ENCODE results near the gene FAT1.

FAT1 gene

DNA sequence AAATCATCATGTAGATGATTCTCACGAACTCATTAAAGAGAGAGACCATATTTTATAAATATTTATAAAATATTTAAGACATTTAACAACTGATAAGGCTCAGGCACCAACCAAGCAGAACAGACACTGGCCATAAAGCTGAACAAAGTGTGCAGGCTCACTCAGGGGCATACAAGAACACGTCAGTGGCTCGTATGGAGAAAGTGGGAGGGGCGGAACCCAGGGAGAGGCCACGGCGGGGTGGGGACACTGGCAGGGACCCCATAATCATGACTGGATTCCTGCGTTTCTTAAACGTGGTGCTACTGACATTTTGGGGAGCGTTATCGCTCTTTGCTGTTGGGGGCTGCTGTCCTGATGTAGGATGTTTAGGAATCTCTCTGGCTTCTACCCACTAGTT is 31.3 kb upstream of the FAT1 start:
- POLR2A ChIA-PET = no interaction called here
- no peak for DNase-seq
- H3K36me3 ChIP-seq (ENCODE audit: control insufficient read depth in 4 of 4, insufficient read depth in 4 of 4, low read length in 3 of 4) = no peaks in the 10 kb centered on the region
- no peak overlapping the region for H3K27ac ChIP-seq (ENCODE audit: insufficient read depth in 1 of 2, low read depth in 1 of 2, low read length in 2 of 2, poor library complexity in 1 of 2, severe bottlenecking in 2 of 2)
- CTCF ChIA-PET = no interaction called here
- no peaks in the 10 kb centered on the region for H3K27me3 ChIP-seq (replicated peaks in 2 of 5; ENCODE audit: control insufficient read depth in 4 of 5, insufficient read depth in 5 of 5, low read length in 4 of 5)
- no peak overlapping the region for H3K4me3 ChIP-seq (ENCODE audit: control insufficient read depth in 1 of 7, extremely low read depth in 1 of 7, insufficient read depth in 4 of 7, low read depth in 2 of 7, low read length in 6 of 7)
- WGBS (ENCODE audit: insufficient coverage) = 86% methylated on average over 6 of the region's 10 CpGs
- no peaks in the 10 kb centered on the region for H3K9me3 ChIP-seq (ENCODE audit: control extremely low read depth in 1 of 5, control insufficient read depth in 4 of 5, insufficient read depth in 2 of 5, low read depth in 1 of 5, low read length in 4 of 5)
- H3K4me1 ChIP-seq (ENCODE audit: control extremely low read depth in 1 of 4, control insufficient read depth in 4 of 4, insufficient read depth in 4 of 4, low read length in 3 of 4) = no peaks in the 10 kb centered on the region

- ChIA-PET POLR2A (no interaction called here), CTCF (no interaction called here)
- Histone ChIP-seq H3K4me1 (ENCODE audit: control extremely low read depth in 1 of 4, control insufficient read depth in 4 of 4, insufficient read depth in 4 of 4, low read length in 3 of 4) (no peaks in the 10 kb centered on the region), H3K27me3 (replicated peaks in 2 of 5; ENCODE audit: control insufficient read depth in 4 of 5, insufficient read depth in 5 of 5, low read length in 4 of 5) (no peaks in the 10 kb centered on the region), H3K27ac (ENCODE audit: insufficient read depth in 1 of 2, low read depth in 1 of 2, low read length in 2 of 2, poor library complexity in 1 of 2, severe bottlenecking in 2 of 2) (no peak overlapping the region), H3K36me3 (ENCODE audit: control insufficient read depth in 4 of 4, insufficient read depth in 4 of 4, low read length in 3 of 4) (no peaks in the 10 kb centered on the region), H3K9me3 (ENCODE audit: control extremely low read depth in 1 of 5, control insufficient read depth in 4 of 5, insufficient read depth in 2 of 5, low read depth in 1 of 5, low read length in 4 of 5) (no peaks in the 10 kb centered on the region), H3K4me3 (ENCODE audit: control insufficient read depth in 1 of 7, extremely low read depth in 1 of 7, insufficient read depth in 4 of 7, low read depth in 2 of 7, low read length in 6 of 7) (no peak overlapping the region)
- 88% methylated on average over 5 of the region's 6 CpGs for WGBS (ENCODE audit: insufficient coverage)
- DNase-seq = no peak
These were observed 28.7 kb upstream of the FAT1 start for GRCh38 chr4:186752325-186752724.

DNA sequence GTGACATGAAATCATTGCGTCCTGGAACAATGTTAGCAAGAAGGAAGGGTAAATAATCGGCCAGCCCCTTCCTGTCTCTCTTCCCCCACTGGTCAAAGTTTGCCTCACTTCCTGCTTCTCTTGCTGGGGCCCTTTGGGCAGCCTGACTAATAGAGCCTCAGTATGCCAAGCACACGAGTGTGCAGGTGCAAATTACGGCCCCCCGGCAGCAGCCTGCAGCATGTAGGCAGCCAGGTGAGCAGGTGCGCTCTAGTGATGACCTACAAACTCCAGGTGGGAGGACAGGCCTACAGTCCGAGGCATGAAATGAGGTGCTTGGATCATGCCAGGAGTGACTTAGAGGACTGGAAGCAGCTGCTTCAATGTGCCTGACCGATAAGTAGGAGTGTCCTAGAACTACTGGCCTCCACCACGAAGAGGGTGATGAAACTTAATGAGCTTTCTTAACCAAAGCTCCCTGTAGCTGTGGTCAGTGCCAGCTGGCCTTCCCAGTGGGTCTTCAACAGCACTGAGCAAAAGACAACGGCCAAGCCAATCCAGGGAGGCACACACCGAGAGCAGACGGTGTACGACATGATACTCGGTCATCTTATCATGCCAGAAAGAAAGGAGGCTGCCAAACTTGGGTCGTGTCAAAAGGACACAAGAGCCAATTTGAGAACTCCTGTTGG is 26.1 kb upstream of the FAT1 start:
- H3K36me3 ChIP-seq (ENCODE audit: control insufficient read depth in 4 of 4, insufficient read depth in 4 of 4, low read length in 3 of 4) = no peaks in the 10 kb centered on the region
- ChIA-PET CTCF (no interaction called here), POLR2A (no interaction called here)
- H3K27me3 ChIP-seq (replicated peaks in 2 of 5; ENCODE audit: control insufficient read depth in 4 of 5, insufficient read depth in 5 of 5, low read length in 4 of 5) = no peaks in the 10 kb centered on the region
- no peak overlapping the region for H3K27ac ChIP-seq (ENCODE audit: insufficient read depth in 1 of 2, low read depth in 1 of 2, low read length in 2 of 2, poor library complexity in 1 of 2, severe bottlenecking in 2 of 2)
- DNase-seq = no peak
- H3K9me3 ChIP-seq (ENCODE audit: control extremely low read depth in 1 of 5, control insufficient read depth in 4 of 5, insufficient read depth in 2 of 5, low read depth in 1 of 5, low read length in 4 of 5) = no peaks in the 10 kb centered on the region
- H3K4me3 ChIP-seq (ENCODE audit: control insufficient read depth in 1 of 7, extremely low read depth in 1 of 7, insufficient read depth in 4 of 7, low read depth in 2 of 7, low read length in 6 of 7) = no peak overlapping the region
- 90% methylated on average over 13 of the region's 15 CpGs for WGBS (ENCODE audit: insufficient coverage)
- no peaks in the 10 kb centered on the region for H3K4me1 ChIP-seq (ENCODE audit: control extremely low read depth in 1 of 4, control insufficient read depth in 4 of 4, insufficient read depth in 4 of 4, low read length in 3 of 4)

DNA sequence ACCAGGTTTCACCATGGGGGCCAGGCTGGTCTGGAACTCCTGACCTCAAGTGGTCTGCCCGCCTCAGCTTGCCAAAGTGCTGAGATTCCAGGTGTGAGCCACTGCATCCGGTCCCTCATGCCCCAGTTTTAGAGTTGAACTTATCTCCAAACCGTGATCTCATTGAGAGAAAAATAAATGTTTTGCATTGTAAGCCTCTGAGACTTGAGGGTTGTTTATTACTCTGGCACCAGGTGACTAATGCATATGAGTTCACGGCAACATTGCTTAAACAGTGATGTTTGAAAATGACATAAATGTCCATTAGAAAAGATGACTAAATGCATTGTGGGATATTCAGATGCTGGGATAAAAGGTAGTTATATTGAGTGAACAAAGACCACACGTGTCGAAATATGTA is 22.9 kb upstream of the FAT1 start:
- no peak overlapping the region for H3K27ac ChIP-seq (ENCODE audit: insufficient read depth in 1 of 2, low read depth in 1 of 2, low read length in 2 of 2, poor library complexity in 1 of 2, severe bottlenecking in 2 of 2)
- H3K4me3 ChIP-seq (ENCODE audit: control insufficient read depth in 1 of 7, extremely low read depth in 1 of 7, insufficient read depth in 4 of 7, low read depth in 2 of 7, low read length in 6 of 7) = no peak overlapping the region
- no peaks in the 10 kb centered on the region for H3K36me3 ChIP-seq (ENCODE audit: control insufficient read depth in 4 of 4, insufficient read depth in 4 of 4, low read length in 3 of 4)
- ChIA-PET CTCF (no interaction called here), POLR2A (no interaction called here)
- 99% methylated on average over 4 of the region's 6 CpGs for WGBS (ENCODE audit: insufficient coverage)
- H3K9me3 ChIP-seq (ENCODE audit: control extremely low read depth in 1 of 5, control insufficient read depth in 4 of 5, insufficient read depth in 2 of 5, low read depth in 1 of 5, low read length in 4 of 5) = no peaks in the 10 kb centered on the region
- no peak for DNase-seq
- no peaks in the 10 kb centered on the region for H3K27me3 ChIP-seq (replicated peaks in 2 of 5; ENCODE audit: control insufficient read depth in 4 of 5, insufficient read depth in 5 of 5, low read length in 4 of 5)
- H3K4me1 ChIP-seq (ENCODE audit: control extremely low read depth in 1 of 4, control insufficient read depth in 4 of 4, insufficient read depth in 4 of 4, low read length in 3 of 4) = no peaks in the 10 kb centered on the region

DNA sequence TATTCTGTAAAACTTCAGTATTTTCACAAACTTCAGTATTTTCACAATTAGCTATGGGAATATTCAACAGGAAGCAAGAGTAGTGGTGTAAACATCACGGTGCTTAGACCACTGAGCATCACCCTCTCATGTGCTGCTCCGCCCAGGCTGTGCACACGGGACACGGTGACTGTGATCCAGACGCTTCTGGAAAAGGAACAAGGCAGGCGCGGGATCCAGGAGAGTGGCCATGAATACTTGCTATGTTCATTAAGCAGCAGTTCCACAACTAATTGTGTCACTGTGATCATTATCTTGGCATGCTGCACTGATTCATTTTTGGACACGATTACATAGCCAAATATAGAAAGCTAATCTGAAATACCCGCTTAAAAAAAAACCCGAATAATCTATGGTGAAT is 19.6 kb upstream of the FAT1 start:
- CTCF ChIA-PET = interaction anchor here (1.3 kb wide), 1 partner anchor 13 kb away, joined by 4 read pairs; no protein-coding TSS in a partner anchor
- Histone ChIP-seq H3K9me3 (ENCODE audit: control extremely low read depth in 1 of 5, control insufficient read depth in 4 of 5, insufficient read depth in 2 of 5, low read depth in 1 of 5, low read length in 4 of 5) (no peaks in the 10 kb centered on the region), H3K4me1 (ENCODE audit: control extremely low read depth in 1 of 4, control insufficient read depth in 4 of 4, insufficient read depth in 4 of 4, low read length in 3 of 4) (no peaks in the 10 kb centered on the region), H3K36me3 (ENCODE audit: control insufficient read depth in 4 of 4, insufficient read depth in 4 of 4, low read length in 3 of 4) (no peaks in the 10 kb centered on the region), H3K4me3 (ENCODE audit: control insufficient read depth in 1 of 7, extremely low read depth in 1 of 7, insufficient read depth in 4 of 7, low read depth in 2 of 7, low read length in 6 of 7) (no peak overlapping the region), H3K27ac (ENCODE audit: insufficient read depth in 1 of 2, low read depth in 1 of 2, low read length in 2 of 2, poor library complexity in 1 of 2, severe bottlenecking in 2 of 2) (no peak overlapping the region), H3K27me3 (replicated peaks in 2 of 5; ENCODE audit: control insufficient read depth in 4 of 5, insufficient read depth in 5 of 5, low read length in 4 of 5) (no peaks in the 10 kb centered on the region)
- POLR2A ChIA-PET = no interaction called here
- 90% methylated on average over 7 of the region's 10 CpGs for WGBS (ENCODE audit: insufficient coverage)
- no peak for DNase-seq

DNA sequence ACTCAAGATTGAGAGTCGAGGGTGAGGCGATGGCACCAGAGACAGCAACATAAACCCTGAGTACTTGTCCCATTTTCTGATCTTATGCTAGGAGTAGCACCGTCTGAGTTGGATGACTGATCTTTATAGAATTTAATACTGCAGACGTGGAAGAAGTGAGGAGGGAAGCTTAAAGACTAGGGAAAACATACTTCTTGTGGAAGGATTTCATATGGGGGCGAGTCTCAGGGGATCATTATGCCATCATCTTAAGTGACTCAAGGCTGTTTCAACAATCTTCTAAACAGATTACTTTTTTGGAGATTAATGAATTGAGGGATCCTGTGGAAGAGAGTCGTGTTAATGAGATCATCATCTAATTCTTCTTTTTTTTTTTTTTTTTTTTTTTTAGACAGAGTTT is 17.2 kb upstream of the FAT1 start:
- POLR2A ChIA-PET = no interaction called here
- WGBS (ENCODE audit: insufficient coverage) = 92% methylated on average over 4 of the region's 6 CpGs
- CTCF ChIA-PET = no interaction called here

DNA sequence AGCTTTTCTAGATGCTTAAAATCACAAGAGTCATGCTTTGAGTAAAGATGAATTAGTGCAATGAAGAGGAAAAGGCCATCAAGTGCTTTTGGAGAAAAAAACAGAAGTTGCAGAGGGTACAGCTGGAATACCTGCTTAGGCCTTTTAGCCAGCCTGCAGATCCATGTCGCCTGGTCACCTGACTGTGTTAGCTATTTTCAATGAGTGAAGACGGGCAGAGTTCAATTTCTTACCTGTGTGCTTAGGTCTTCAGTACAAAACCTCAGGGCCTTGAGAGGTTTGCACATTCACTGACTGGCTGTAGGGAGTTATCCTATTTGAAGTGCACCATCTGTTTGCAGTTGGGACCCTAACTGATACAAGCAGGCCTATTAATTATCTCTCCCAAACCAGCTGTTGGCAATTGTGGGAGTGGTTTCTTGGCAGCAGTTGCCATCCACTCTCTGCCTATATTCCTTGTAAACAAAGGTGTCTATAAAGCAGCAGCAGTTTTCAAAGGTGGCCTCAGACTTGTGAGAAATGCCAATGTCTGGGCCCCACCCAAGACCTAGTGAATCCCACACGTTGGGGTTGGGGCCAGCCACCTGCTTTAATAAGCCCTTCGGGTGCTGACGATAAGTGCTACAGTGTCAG is 16.3 kb upstream of the FAT1 start:
- DNase-seq = no peak
- Histone ChIP-seq H3K36me3 (ENCODE audit: control insufficient read depth in 4 of 4, insufficient read depth in 4 of 4, low read length in 3 of 4) (no peaks in the 10 kb centered on the region), H3K9me3 (ENCODE audit: control extremely low read depth in 1 of 5, control insufficient read depth in 4 of 5, insufficient read depth in 2 of 5, low read depth in 1 of 5, low read length in 4 of 5) (no peaks in the 10 kb centered on the region), H3K27me3 (replicated peaks in 2 of 5; ENCODE audit: control insufficient read depth in 4 of 5, insufficient read depth in 5 of 5, low read length in 4 of 5) (no peaks in the 10 kb centered on the region), H3K4me1 (ENCODE audit: control extremely low read depth in 1 of 4, control insufficient read depth in 4 of 4, insufficient read depth in 4 of 4, low read length in 3 of 4) (no peaks in the 10 kb centered on the region), H3K4me3 (ENCODE audit: control insufficient read depth in 1 of 7, extremely low read depth in 1 of 7, insufficient read depth in 4 of 7, low read depth in 2 of 7, low read length in 6 of 7) (no peak overlapping the region), H3K27ac (ENCODE audit: insufficient read depth in 1 of 2, low read depth in 1 of 2, low read length in 2 of 2, poor library complexity in 1 of 2, severe bottlenecking in 2 of 2) (no peak overlapping the region)
- ChIA-PET POLR2A (no interaction called here), CTCF (no interaction called here)
- 94% methylated on average over 5 of the region's 5 CpGs for WGBS (ENCODE audit: insufficient coverage)

More for the DNA sequence above, 17.2 kb upstream of the FAT1 start:
- Histone ChIP-seq H3K4me3 (ENCODE audit: control insufficient read depth in 1 of 7, extremely low read depth in 1 of 7, insufficient read depth in 4 of 7, low read depth in 2 of 7, low read length in 6 of 7) (no peak overlapping the region), H3K27me3 (replicated peaks in 2 of 5; ENCODE audit: control insufficient read depth in 4 of 5, insufficient read depth in 5 of 5, low read length in 4 of 5) (no peaks in the 10 kb centered on the region), H3K27ac (ENCODE audit: insufficient read depth in 1 of 2, low read depth in 1 of 2, low read length in 2 of 2, poor library complexity in 1 of 2, severe bottlenecking in 2 of 2) (no peak overlapping the region), H3K36me3 (ENCODE audit: control insufficient read depth in 4 of 4, insufficient read depth in 4 of 4, low read length in 3 of 4) (no peaks in the 10 kb centered on the region), H3K4me1 (ENCODE audit: control extremely low read depth in 1 of 4, control insufficient read depth in 4 of 4, insufficient read depth in 4 of 4, low read length in 3 of 4) (no peaks in the 10 kb centered on the region), H3K9me3 (ENCODE audit: control extremely low read depth in 1 of 5, control insufficient read depth in 4 of 5, insufficient read depth in 2 of 5, low read depth in 1 of 5, low read length in 4 of 5) (no peaks in the 10 kb centered on the region)
- no peak for DNase-seq
